Vagina (tissue), 2 donors: Measurements from ENCODE around the gene ZNF23. TPM values are rescaled to one million over a fixed set of nuclear protein-coding genes. Genes with fewer than 3 reads are reported as not detected.

ENCODE experiments used
- DNase-seq, 2 donors: peaks; one replicate each; pipeline ENCODE4 v3.0.0-alpha.2; 2017; ENCODE audit errors: extremely low spot score in 2 of 2
- H3K27ac ChIP-seq: fragments of 200-600 bp; sonication (generic); one replicate; pipeline ENCODE4 v1.5.1; 2019
- H3K27me3 ChIP-seq: fragments of 200-600 bp; sonication (generic); one replicate; pipeline ENCODE4 v1.5.1; 2019
- H3K36me3 ChIP-seq, 2 donors: fragments of 200-600 bp; sonication (generic); one replicate each; pipeline ENCODE4 v1.5.1; 2017 to 2019
- H3K4me1 ChIP-seq: fragments of 200-600 bp; sonication (generic); one replicate; pipeline ENCODE4 v1.5.1; 2019
- H3K4me3 ChIP-seq, 2 donors: fragments of 200-600 bp; sonication (generic); 1 replicate in 1 of 2; 2 replicates in 1 of 2; pipeline ENCODE4 v1.5.1; 2016 to 2019
- H3K9me3 ChIP-seq: fragments of 200-600 bp; sonication (generic); one replicate; pipeline ENCODE4 v1.5.1; 2019
- CTCF ChIP-seq, 3 experiments: fragments of 450-650 bp in 2 of 3; fragments of 200-600 bp in 1 of 3; sonication (generic) in 1 of 3; IDR thresholded peaks; one replicate each; pipeline ENCODE4 v1.5.1; 2017 to 2019; ENCODE audit warnings: antibody characterized with exemption in 3 of 3, mild to moderate bottlenecking in 2 of 3, moderate library complexity in 2 of 3
- POLR2A ChIP-seq, 2 donors: fragments of 450-650 bp; IDR thresholded peaks; one replicate each; pipeline ENCODE4 v1.6.1; 2017; ENCODE audit warnings: antibody characterized with exemption in 2 of 2, mild to moderate bottlenecking in 2 of 2, moderate library complexity in 2 of 2
- POLR2AphosphoS5 ChIP-seq, 2 donors: sonication (generic); formaldehyde crosslinking; IDR thresholded peaks; one replicate each; pipeline ENCODE4 v1.9.0; 2017; ENCODE audit warnings: antibody characterized with exemption in 2 of 2, mild to moderate bottlenecking in 2 of 2, low read depth in 1 of 2; ENCODE audit not compliant: insufficient read depth in 1 of 2
- intact Hi-C: fragments of 100-400 bp; cut with DNase I; formaldehyde crosslinking; loops from one replicate; pipeline ENCODE4 v1.15.1; 2023
- total RNA-seq: library from RNA; depleted of rRNA; stranded (reverse); fragments of >200 nt; gene quantifications from one replicate; pipeline ENCODE4 v1.2.3, GENCODE V29; 2016

Gene ZNF23
- total RNA-seq, 1 donor from 2014 or later, result 7.1 TPM

GRCh38 chr16:71472931-71473330, 10.9 kb upstream of the ZNF23 start:
- no peak overlapping the region for H3K27ac ChIP-seq
- no peaks in the 10 kb centered on the region for H3K9me3 ChIP-seq
- H3K27me3 ChIP-seq, result no peaks in the 10 kb centered on the region
- peaks cover 0 to 30% of the 10 kb centered on the region in 2 donors for H3K36me3 ChIP-seq
- TF ChIP-seq POLR2AphosphoS5 (IDR thresholded peaks at IDR 0.05; ENCODE audit: insufficient read depth in 1 of 2, low read depth in 1 of 2) (no peak), CTCF (IDR thresholded peaks at IDR 0.05) (no peak), POLR2A (IDR thresholded peaks at IDR 0.05) (no peak)
- intact Hi-C loops, result no loop called here
- H3K4me3 ChIP-seq, result no peak overlapping the region
- no peaks in the 10 kb centered on the region for H3K4me1 ChIP-seq
- DNase-seq, result no peak

GRCh38 chr16:71472051-71472450, 10.0 kb upstream of the ZNF23 start:
- no peaks in the 10 kb centered on the region for H3K9me3 ChIP-seq
- intact Hi-C loops, result no loop called here
- DNase-seq, result no peak
- no peak overlapping the region for H3K4me3 ChIP-seq
- TF ChIP-seq POLR2AphosphoS5 (IDR thresholded peaks at IDR 0.05; ENCODE audit: insufficient read depth in 1 of 2, low read depth in 1 of 2) (no peak), POLR2A (IDR thresholded peaks at IDR 0.05) (no peak), CTCF (IDR thresholded peaks at IDR 0.05) (no peak)
- peaks cover 0 to 21% of the 10 kb centered on the region in 2 donors for H3K36me3 ChIP-seq
- H3K4me1 ChIP-seq, result no peaks in the 10 kb centered on the region
- H3K27ac ChIP-seq, result no peak overlapping the region
- no peaks in the 10 kb centered on the region for H3K27me3 ChIP-seq

- no peak overlapping the region for H3K4me3 ChIP-seq
- TF ChIP-seq CTCF (IDR thresholded peaks at IDR 0.05) (no peak), POLR2A (IDR thresholded peaks at IDR 0.05) (no peak), POLR2AphosphoS5 (IDR thresholded peaks at IDR 0.05; ENCODE audit: insufficient read depth in 1 of 2, low read depth in 1 of 2) (no peak)
- H3K27ac ChIP-seq, result no peak overlapping the region
- intact Hi-C loops, result no loop called here
- H3K36me3 ChIP-seq, result peaks cover 0 to 4% of the 10 kb centered on the region in 2 donors
- no peak for DNase-seq
- no peaks in the 10 kb centered on the region for H3K9me3 ChIP-seq
- no peaks in the 10 kb centered on the region for H3K4me1 ChIP-seq
- no peaks in the 10 kb centered on the region for H3K27me3 ChIP-seq
Observed at GRCh38 chr16:71467810-71468209, 5.8 kb upstream of the ZNF23 start.

GRCh38 chr16:71464231-71464630, 2.2 kb upstream of the ZNF23 start:
- no peak for DNase-seq
- TF ChIP-seq CTCF (IDR thresholded peaks at IDR 0.05) (no peak), POLR2A (IDR thresholded peaks at IDR 0.05) (no peak), POLR2AphosphoS5 (IDR thresholded peaks at IDR 0.05; ENCODE audit: insufficient read depth in 1 of 2, low read depth in 1 of 2) (no peak)
- H3K9me3 ChIP-seq, result no peaks in the 10 kb centered on the region
- H3K36me3 ChIP-seq, result no peaks in the 10 kb centered on the region
- H3K27me3 ChIP-seq, result no peaks in the 10 kb centered on the region
- H3K4me3 ChIP-seq, result no peak overlapping the region
- peaks cover 10% of the 10 kb centered on the region for H3K4me1 ChIP-seq
- intact Hi-C loops, result no loop called here
- H3K27ac ChIP-seq, result no peak overlapping the region

GRCh38 chr16:71460941-71461340, 1.1 kb downstream of the ZNF23 start:
- Histone ChIP-seq H3K4me1 (peaks cover 10% of the 10 kb centered on the region), H3K36me3 (peaks cover 0 to 8% of the 10 kb centered on the region in 2 donors), H3K27me3 (no peaks in the 10 kb centered on the region), H3K4me3 (peak overlapping the region in 1 of 2 donors; percentile 66), H3K27ac (no peak overlapping the region), H3K9me3 (no peaks in the 10 kb centered on the region)
- no peak for DNase-seq
- no peak for TF ChIP-seq CTCF (IDR thresholded peaks at IDR 0.05)
- TF ChIP-seq POLR2AphosphoS5 (IDR thresholded peaks at IDR 0.05; ENCODE audit: insufficient read depth in 1 of 2, low read depth in 1 of 2), result no peak
- TF ChIP-seq POLR2A (IDR thresholded peaks at IDR 0.05), result no peak
- intact Hi-C loops, result no loop called here
